GM12872 (cell line): Measurements from ENCODE around the gene LRRC47.

Experiments
- TF ChIP-seq, protein P1 (sequence below): IDR thresholded peaks from 3 replicates; pipeline ENCODE4 v1.5.1; 2011; ENCODE audit warnings: low read depth, mild to moderate bottlenecking, low read length, moderate library complexity; ENCODE audit not compliant: insufficient read depth

The LRRC47 gene

DNA sequence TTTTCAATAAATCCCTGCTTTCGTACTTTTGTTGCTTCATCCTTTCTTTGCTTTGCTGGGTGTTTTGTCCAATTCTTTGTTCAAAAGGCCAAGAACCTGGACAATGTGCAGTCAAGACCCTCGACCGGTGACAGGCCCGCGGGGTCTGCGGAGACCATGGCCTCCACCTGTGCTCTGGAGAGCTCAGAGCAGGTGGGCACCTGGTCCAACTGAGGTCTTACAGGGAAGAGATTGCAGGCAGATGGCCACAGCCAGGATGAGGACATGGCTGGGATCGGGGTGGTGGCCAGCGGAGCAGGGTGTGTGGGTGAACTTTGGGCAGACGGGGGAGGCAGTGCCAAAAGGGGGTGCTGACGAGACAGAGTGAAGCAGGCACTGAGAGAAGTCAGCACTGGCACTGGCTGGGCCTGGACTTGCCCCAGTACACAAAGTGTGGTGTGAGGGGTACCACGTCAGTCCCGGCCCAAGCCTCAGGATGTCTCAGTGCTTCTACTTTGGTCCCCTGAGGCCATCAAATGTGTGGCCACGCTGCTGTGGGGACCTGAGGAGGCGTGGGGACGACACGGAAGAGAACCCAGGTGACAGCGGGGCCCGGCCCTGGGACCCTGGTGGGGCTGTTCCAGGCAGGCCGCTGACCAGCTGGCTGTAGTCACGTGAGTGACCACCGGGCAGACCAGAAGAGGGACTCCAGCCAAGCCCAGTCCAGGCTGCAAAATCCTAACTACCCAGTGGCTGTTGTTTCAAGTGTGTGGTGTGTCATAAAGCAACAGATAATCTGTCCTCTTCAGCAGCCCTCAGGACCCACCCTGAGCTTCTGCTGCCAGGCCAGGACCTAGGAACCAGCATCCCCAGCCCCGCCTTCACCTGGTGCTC, 54.5 kb downstream of the LRRC47 start:
- TF ChIP-seq, protein P1, sequence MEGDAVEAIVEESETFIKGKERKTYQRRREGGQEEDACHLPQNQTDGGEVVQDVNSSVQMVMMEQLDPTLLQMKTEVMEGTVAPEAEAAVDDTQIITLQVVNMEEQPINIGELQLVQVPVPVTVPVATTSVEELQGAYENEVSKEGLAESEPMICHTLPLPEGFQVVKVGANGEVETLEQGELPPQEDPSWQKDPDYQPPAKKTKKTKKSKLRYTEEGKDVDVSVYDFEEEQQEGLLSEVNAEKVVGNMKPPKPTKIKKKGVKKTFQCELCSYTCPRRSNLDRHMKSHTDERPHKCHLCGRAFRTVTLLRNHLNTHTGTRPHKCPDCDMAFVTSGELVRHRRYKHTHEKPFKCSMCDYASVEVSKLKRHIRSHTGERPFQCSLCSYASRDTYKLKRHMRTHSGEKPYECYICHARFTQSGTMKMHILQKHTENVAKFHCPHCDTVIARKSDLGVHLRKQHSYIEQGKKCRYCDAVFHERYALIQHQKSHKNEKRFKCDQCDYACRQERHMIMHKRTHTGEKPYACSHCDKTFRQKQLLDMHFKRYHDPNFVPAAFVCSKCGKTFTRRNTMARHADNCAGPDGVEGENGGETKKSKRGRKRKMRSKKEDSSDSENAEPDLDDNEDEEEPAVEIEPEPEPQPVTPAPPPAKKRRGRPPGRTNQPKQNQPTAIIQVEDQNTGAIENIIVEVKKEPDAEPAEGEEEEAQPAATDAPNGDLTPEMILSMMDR = no peak

DNA sequence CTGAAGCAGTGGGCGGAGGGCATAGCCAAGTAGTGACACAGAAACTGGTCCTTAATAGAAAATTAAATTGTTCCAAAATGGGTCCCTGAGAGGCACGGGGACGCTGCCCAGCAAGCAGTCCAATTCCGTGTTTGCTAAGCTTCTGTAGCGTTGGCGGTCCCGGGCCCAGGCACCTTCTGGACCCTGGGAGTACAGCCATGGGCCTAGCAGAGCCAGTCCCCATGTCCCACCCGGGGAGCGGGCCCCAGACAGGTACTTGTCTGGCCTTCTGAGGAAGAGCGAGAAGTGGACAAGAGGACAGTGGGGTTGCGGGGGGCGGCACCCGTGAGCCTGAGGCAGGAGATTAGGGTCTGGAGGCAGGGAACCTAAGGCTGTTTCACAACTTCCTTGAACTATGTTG, 55.5 kb downstream of the LRRC47 start:
- TF ChIP-seq, protein P1 = no peak

DNA sequence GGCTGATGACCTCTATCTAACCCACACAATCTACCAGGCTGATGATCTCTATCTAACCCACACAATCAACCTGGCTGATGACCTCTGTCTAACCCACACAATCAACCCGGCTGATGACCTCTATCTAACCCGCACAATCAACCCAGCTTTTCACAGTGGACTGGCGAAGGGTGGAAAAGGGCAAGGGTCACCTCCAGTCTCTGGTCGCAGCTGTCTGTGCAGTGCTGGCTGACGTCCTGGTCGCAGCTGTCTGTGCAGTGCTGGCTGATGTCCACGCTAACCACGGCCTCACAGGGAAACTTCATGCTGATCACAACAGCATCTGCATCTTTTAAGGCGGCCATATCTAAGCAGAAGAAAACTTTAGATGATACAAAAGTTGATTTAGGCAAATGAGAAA, 56.3 kb downstream of the LRRC47 start:
- TF ChIP-seq, protein P1 = no peak

DNA sequence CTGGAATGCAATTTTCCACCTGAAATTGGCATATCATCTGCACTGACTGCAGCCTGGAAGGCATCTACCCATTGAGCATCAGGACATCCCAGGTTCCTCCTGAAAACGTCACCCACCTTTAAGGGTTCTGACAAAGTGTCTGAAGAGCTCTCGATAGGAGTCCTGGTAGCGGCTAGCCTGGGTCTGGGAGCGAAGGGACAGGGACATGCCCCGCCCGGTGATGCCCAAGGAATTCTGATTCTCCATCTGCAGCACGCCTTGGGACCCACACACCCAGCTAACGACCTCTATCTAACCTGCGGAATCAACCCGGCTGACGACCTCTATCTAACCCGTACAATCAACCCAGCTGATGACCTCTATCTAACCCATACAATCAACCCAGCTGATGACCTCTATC, 57.4 kb downstream of the LRRC47 start:
- TF ChIP-seq, protein P1 = no peak

DNA sequence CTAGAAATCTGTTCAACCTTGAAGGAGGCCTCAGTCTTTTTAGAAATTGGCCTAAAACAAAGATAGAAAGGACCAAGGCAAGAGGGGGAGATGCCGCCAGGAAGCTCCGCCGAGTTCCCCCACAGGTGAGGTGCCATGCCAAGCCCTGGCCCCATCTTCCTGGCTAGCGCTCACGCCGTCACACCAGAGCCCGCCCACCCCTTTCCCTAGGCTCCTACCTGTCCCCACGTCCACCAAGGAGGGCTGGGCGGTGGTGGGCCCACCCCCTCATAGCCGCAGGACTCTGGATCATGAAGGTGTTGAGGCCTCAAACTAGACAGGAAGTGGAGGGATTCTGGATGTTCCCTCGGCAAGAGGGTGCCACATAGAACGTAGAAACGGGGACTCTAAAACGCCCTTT, 59.6 kb downstream of the LRRC47 start:
- TF ChIP-seq, protein P1 = no peak

DNA sequence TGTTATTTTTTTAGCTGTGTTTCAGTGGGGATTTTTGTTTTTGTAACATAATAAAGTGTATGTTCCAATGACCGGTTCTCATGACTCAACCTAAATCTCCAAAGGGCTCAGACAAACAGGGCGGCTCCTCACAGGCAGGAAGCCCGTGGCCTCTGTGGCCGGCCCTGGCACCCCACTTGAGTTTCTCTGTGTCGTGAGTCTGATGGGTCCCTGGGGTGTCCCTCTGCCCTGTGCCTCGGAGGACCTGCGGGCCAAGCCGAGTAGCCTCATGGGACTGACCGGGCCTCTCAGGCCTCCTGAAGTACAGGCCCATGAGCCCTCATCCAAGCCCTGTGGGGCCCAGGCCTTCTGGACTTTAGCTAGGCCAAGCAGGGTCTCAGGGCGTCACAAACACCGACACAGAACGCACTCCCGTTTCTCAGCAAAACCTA, 60.2 kb downstream of the LRRC47 start:
- TF ChIP-seq, protein P1 = no peak

DNA sequence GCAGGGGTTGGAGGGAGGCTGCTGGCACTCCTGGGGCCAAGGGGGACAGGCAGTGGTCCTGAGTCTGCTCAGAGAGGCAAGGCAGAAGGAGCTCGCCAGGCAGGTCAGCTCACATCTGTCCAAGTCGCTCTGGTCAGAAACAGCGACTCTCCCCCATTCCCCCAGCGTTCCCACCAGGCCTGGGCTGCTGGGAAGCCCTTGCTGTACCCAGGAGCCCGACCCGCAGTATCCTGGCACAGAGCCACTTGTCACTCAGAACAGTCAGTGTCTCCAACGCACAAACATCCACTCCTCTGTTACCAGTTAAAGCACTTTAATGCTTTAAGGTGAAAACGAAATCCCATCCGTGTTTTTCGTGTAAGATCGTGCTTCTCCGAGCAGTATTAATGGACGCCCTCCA, 60.6 kb downstream of the LRRC47 start:
- TF ChIP-seq, protein P1 = no peak
